HG03575 (cell line): ENCODE results near the gene SPSB4.

Source experiments
- ATAC-seq: cut with Tn5 transposase; IDR thresholded peaks from one replicate; pipeline ENCODE4 v1.9.1; 2021; ENCODE audit not compliant: unreplicated experiment, insufficient number of reproducible peaks, low FRiP score; ENCODE audit errors: extremely low read depth

The SPSB4 gene

GRCh38 chr3:141128126-141128777, 77.1 kb downstream of the SPSB4 start:
- ATAC-seq: no peak

DNA sequence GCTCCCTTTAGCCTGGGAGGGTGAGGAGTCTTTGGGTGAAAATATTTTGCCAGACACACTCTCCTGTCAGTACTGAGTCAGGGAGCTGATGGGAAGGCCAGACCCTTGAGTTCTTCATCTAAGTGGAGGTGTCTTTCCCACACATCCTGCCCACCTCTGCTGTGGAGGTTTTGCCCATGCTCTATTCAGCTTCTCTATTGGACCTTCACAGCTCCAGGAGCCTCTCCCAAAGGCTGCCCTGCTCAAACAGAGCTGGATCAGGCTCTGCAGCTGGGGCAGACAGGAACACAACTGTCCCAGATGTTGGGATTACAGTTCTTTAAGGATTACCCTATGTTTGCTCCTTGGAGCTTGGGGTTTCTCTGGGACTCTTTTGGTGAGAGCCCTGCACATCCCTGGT, 77.9 kb downstream of the SPSB4 start:
- no peak for ATAC-seq

GRCh38 chr3:141129541-141130011, 78.4 kb downstream of the SPSB4 start:
- ATAC-seq: no peak

DNA sequence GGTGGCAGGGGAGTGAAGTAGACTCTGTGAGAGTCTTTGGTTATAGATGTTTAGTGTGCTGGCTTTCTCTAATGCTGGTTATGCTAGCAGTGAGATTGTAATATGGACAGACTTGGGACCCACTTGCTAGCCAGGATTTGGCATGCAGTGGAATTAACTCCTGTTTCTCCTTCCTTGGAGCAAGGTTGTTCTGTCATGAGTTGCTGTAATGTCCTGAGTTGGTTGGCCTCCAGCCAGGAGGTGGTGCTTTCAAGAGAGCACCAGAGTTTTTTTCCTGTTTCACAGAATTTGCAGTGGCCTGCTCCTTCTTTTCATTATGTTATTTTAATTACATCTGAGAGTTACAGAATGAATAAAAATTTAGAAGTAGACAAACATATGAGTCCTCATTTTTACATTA, 92.4 kb downstream of the SPSB4 start:
- ATAC-seq: no peak

DNA sequence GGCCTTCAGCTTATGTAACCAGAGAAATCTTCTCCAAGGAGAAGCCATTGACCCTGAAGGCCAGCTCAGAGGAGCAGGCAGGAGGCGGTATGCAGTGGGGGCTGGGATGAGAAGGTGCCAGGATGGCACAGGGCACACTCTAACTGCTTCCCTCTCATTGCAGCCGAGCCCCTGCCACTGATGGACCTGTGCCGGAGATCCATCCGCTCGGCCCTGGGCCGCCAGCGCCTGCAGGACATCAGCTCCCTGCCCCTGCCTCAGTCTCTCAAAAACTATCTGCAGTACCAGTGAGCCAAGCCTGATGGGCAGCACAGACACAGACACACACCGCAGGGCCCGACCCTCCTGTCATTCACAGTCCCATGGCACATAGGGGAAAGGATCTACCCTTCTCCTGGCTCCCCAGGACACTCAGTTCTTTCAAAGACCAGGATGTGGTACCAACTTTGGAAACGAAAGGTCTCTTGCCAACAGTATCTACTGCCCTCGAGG, 95.9 kb downstream of the SPSB4 start:
- no peak for ATAC-seq

- ATAC-seq: no peak
Measured at GRCh38 chr3:141147657-141148056, 96.5 kb downstream of the SPSB4 start.

- ATAC-seq: no peak
Measured at GRCh38 chr3:141148169-141148568, 97.0 kb downstream of the SPSB4 start.

DNA sequence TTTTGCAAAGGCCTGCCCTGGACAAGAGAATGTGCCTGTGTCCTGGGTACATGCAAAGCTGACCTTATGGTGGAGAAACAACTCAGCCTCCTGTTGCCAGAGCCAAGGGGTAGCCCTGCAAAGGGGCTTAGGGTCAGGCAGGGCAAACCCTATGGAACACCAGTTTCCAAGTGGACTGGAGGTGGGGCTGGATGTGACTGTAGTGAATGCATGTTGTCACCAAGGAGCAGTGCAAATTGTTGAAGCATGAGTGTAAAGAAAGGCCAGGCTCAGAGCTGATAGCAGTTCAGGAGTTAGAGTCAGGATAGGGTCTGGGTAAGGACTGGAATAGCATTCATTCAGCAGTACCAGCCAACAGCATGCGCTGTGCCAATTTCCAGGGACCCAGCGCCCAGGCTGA, 97.6 kb downstream of the SPSB4 start:
- ATAC-seq: no peak

DNA sequence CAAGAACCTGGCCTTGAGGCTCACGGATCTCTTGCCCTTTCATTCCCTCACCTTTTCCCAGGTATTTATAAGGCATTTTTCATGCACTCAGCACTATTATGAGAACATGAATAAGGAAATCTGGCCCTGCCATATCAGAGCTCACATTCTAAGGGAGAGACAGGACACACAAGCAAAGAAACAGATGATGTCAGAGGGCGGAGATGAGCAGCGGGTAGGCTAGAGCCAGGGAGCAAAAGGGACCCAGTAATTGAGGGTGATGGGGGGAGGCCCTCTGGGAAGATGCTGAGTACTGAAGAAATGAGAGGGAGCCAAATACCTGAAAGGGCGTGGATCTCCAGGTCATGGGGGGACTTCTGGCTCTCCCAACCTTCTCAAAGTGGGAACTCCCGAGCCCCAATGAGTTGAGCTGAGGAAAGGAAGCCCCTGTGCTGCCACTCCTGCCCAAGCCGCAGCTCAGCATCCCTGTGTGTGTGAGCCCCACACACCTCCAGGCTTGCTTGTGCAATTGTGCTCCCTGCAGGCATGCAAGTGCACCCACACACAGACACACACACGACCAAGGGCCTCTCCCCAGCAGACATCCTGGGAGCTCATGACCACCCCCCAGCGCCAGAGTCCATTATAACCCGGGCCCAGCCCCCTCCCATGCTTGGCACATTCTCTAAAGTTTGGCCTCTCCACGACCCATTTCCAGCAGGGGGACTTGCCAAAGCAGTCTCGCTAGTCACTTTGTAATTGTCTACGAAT, 99.1 kb downstream of the SPSB4 start:
- no peak for ATAC-seq

GRCh38 chr3:141150931-141151330, 99.8 kb downstream of the SPSB4 start:
- no peak for ATAC-seq

GRCh38 chr3:141151439-141151838, 100.3 kb downstream of the SPSB4 start:
- no peak for ATAC-seq

DNA sequence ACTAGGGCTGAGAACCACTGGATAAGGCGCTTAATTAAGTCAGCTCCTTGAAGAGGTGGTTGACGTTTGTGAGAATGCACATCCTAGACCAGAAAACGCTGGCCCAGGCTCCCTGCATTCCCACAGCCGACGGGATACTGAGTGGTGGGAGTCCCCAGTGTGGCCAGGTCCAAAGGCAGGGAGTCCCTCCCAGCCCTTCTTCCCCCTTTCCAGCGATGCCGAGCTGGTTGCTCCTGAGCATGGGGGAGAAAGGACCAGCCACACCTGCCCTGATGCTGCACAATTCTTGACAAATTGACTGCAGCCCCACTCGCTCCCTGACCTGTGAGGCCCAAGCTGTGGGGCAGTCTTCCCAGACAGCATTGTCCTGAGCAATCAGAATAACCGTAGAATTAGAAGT, 101.0 kb downstream of the SPSB4 start:
- ATAC-seq: no peak

GRCh38 chr3:141152801-141153678, 101.9 kb downstream of the SPSB4 start:
- no peak for ATAC-seq

DNA sequence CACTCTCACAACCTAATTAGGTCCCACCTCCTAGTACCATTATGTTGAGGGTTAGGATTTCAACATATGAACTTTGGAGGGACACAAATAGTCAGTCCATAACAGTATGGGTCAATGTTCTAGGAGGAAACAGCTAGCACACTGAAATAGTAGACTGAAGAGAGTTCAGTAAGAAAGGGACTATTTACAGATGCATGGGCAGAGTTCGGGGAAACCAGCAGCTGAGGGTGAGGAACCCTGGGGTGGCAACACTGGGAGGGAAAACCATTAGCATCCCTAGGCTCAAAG, 102.5 kb downstream of the SPSB4 start:
- no peak for ATAC-seq

GRCh38 chr3:141164852-141165251, 113.7 kb downstream of the SPSB4 start:
- ATAC-seq: no peak

GRCh38 chr3:141167681-141168080, 116.5 kb downstream of the SPSB4 start:
- no peak for ATAC-seq

DNA sequence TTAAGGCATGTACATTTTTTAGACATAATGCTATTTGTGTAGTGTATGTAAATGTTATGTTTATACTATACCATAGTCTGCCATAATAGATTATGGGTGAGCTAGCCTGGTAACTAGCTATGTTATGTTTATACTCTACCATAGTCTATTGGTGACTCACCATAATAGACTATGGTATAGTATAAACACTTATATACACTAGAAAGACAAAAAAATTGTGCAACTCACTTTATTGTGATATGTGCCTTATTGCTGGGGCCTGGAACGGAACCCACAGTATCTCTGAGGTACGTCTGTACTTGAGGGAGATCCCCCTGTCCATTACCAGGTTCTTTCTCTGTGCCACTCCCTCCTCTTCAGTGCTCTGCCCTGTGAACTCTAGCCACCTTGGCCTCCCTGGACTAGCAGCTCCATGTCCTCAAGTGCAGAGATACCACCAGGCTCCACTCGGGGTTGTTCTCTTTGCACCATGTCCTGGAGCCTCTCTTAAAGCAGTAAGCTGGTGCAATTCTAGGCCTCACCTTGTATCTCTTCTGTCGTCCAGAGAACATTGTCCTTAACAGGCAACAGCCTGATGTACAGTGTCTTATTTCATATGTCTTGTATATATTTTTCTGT, 119.6 kb downstream of the SPSB4 start:
- ATAC-seq: no peak

DNA sequence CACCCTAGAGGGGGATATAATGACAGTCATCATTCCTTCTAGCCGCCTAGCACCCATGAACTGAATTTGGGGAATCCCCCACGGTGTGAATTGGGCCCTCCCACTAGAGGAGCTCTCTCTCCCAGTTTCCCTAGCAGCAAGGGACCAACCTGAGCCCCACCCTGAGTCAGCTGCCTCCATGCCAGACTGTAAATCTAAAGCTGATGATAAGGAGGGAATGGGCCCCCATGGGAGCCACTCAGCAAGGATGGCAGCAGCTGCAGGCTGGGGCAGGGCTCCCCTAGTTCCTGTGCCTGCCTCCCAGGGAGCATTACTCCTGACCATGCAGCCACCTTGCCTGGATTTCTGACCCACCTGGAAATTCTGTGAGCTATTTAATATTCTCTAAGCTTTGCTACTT, 123.5 kb downstream of the SPSB4 start:
- no peak for ATAC-seq

DNA sequence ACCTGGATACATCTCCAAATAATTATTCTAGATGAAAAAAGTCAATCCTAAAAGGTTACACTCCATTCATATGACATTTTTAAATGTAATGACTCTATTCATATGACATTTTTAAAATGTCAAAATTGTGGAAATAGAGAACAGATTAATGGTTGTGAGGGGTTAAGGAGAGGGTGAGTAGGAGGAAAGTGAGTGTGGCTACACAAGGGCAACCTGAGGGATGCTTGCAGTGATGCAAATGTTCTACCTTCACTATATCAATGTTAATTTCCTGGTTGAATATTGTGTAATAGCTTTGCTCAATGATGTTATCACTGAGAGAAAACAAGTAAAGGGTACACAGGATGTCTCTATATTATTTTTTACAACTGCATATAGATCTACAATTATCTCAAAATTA, 125.6 kb downstream of the SPSB4 start:
- no peak for ATAC-seq
